SHP77 treated with DMSO at 0.1 percent for 48 hours (cell line): ENCODE data around the gene ADIPOR1.
"Not testable (repeated sequence)": the region's sequence is repeated elsewhere in the genome, so short reads cannot be mapped to it uniquely, and the experiment has no call there.

ENCODE experiments used
- DNase-seq: peaks from one replicate; lab custom pipeline; 2025; lab: John Stamatoyannopoulos, UW

ADIPOR1 gene

DNA sequence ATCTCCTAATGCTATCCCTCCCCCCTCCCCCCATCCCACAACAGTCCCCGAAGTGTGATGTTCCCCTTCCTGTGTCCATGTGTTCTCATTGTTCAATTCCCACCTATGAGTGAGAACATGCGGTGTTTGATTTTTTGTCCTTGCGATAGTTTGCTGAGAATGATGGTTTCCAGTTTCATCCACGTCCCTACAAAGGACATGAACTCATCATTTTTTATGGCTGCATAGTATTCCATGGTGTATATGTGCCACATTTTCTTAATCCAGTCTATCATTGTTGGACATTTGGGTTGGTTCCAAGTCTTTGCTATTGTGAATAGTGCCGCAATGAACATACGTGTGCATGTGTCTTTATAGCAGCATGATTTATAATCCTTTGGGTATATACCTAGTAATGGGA lies 21.7 kb downstream of the ADIPOR1 start:
- DNase-seq, result not testable (repeated sequence)

DNA sequence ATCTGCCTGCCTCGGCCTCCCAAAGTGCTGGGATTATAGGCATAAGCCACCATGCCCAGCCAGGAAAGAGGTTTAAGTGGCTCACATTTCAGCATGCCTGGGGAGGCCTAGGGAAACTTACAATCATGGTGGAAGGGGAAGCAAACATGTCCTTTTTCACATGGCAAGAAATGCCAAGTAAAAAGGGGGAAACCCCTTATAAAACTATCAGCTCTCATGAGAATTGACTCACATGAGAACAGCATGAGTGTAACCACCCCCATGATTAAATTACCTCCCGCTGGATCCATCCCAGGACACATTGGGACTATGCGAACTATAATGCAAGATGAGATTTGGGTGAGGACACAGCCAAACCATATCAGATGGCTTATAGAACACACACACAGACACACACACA lies 22.3 kb downstream of the ADIPOR1 start:
- no peak for DNase-seq

DNA sequence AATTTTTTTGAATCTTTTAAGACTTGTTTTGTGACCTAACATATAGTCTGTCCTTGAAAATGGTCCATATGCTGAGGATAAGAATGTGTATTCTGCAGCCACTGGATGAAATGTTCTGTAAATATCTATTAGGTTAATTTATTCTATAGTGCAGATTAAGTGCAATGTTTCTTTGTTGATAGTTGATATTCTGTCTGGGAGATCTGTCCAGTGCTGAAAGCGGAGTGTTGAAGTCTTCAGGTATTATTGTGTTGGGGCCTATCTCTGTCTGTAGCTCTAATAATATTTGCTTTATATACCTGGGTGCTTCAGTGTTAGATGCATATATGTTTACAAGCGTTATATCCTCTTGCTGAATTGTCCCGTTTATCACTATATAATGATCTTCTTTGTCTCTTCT lies 23.4 kb downstream of the ADIPOR1 start:
- no peak for DNase-seq

DNA sequence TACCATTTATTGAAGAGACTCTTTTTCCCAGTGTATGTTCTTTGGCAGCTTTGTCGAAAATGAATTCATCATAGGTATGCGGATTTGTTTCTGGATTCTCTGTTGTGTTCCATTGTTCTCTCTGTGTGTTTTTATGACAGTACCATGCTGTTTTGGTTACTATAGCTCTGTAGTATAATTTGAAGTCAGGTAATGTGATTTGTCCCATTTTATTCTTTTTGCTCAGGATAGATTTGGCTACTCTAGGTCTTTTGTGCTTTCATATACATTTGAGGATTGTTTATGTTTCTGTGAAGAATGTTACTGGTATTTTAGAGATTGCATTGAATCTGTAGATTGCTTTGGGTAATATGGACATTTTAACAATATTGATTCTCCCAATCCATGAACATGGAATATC lies 25.6 kb downstream of the ADIPOR1 start:
- no peak for DNase-seq

- peak; percentile 88 for DNase-seq
Measured at GRCh38 chr1:202926581-202927491, 31.3 kb downstream of the ADIPOR1 start, which contains the start of gene KLHL12. KLHL12 (minus strand) TSS chr1:202927234; CDS start chr1:202925162, 2,072 bp downstream.

DNA sequence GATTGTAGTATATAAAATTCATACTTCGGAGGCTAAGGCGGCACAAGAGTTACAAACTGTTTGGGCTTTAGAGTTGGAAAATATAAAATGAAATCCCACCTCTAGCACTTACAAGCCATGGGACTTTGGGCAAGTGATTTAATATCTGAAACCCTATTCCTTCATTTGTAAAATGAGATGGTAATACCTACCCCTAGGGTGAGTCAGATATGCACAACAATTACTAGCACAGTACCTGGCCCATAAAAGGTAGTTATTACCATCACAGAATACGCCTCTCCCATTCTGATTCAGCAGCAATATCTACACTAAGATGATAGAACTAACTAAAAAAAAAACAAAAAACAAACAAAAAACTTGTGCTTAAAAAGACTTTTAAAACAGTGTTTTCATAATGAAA lies 34.6 kb downstream of the ADIPOR1 start:
- no peak for DNase-seq

GRCh38 chr1:202919615-202920014 lies 38.5 kb downstream of the ADIPOR1 start:
- no peak for DNase-seq

DNA sequence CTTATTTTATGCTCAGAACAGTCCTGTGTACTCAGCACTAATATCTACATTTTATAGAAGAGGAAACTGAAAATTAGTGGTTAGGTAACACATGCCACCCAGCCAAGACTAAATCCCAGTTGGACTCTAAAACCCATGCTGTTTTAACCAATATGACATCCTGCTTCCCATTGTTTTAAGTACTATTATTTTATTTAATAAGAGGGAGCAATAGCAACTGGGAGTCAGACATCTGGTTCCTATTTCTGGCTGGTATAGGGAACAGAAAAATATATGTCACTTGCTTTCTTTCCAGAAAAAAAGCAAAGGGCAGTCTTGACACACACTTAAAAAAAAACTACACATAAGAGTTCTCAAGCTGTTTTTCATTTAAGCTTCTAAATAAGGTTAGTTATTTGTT lies 43.0 kb downstream of the ADIPOR1 start:
- no peak for DNase-seq

DNA sequence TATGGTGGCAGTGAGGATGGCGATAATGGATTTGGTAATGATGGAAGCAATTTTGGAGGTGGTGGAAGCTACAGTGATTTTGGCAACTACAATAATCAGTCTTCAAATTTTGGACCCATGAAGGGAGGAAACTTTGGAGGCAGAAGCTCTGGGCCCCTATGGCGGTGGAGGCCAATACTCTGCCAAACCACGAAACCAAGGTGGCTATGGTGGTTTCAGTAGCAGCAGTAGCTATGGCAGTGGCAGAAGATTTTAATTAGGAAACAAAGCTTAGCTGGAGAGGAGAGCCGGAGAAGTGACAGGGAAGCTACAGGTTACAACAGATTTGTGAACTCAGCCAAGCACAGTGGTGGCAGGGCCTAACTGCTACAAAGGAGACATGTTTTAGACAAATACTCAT lies 45.6 kb downstream of the ADIPOR1 start:
- not testable (repeated sequence) for DNase-seq

DNA sequence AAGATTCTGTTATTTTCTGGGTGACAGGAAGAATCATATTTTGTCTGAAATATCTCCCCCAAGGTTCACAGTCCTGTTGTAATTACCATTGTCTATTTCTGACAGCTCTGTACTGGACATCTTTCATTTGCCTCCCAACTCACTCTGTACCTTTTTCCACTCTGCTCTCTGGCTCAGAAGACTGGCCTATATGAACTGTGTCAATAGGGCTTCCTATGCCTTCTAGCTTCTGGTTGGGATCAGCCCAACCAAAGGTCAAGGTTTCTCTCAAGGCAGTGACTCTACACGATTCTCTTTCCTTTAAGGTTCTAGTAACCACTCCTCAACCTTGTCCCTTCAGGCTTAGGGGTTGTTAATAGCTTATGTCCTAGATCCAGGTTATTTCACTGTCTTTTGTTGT lies 48.6 kb downstream of the ADIPOR1 start:
- DNase-seq, result no peak

DNA sequence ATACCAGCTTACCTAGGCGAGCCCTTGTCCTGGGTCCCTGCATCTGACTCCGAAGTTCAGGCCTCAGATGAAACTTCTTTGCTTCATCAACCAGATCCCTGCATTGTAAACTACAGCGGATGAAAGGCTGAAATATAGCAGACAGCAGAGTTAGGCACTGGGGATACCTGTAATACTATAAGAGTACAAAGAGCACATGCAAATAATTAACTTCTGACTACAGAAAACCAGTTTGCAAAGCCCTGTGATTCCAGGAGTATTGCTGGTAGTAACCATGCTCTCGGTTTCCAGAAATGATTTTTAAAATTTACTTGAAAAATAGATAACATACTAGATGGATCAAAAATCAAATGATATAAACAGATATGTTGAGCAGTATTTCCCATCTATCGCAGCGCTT lies 49.1 kb downstream of the ADIPOR1 start:
- DNase-seq, result no peak

DNA sequence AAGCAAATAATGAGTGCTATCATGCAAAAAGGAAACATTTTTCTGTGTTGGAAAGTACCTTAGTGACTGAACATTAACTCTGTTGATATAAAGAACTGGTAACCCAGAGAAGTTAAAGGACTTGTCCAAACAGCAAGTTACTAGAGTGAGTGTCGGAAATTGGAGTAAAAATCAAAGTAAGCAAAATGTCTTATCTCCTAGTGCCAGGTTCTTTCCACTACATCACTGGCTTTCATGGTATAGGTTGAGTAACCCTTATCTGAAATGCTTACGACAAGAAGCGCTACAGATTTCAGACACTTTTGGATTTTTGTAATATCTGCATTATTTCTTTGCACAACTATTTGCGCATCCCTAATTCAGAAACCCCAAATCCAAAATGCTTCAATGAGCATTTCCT lies 52.8 kb downstream of the ADIPOR1 start:
- DNase-seq, result no peak

DNA sequence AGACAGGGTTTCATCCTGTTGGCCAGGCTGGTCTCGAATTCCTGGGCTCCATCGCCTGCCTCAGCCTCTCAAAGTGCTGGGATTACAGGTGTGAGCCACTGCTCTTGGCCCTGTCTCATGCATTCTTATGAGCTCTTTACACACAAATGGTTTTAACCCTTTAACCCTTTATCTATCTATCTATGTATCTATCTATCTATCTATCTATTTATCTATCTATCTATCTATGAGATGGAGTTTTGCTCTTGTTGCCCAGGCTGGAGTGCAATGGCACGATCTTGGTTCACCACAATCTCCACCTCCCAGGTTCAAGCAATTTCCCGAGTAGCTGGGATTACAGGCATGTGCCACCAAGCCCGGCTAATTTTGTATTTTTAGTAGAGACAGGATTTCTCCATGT lies 54.3 kb downstream of the ADIPOR1 start:
- not testable (repeated sequence) for DNase-seq

- no peak for DNase-seq
Measured at GRCh38 chr1:202901555-202901954, 56.6 kb downstream of the ADIPOR1 start.

DNA sequence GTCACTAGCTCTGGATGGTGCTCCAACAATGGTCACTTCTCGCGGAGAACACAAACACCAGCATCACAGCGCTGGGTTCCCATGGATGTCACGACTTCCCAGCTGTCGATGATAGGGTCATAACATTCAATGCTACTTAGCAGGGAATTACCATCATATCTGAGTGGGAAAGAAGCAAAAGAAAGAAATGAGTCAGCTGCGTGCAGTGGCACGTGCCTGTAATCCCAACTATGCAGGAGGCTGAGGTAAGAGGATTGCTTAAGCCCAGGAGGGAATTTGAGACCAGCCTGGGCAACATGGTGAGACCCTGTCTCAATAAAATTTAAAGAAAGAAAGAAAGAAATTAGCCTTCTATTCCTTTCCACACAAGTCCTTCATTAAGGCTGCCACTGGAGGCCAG lies 65.6 kb downstream of the ADIPOR1 start:
- DNase-seq, result no peak
